NCI-H146 treated with DMSO at 0.1 percent for 48 hours (cell line): ENCODE data around the gene KRTAP1-5.
"Not testable (repeated sequence)": the region's sequence is repeated elsewhere in the genome, so short reads cannot be mapped to it uniquely, and the experiment has no call there.

Experiments
- DNase-seq: peaks from one replicate; lab custom pipeline; 2025; ENCODE audit not compliant: unreplicated experiment; lab: John Stamatoyannopoulos, UW

Gene KRTAP1-5

DNA sequence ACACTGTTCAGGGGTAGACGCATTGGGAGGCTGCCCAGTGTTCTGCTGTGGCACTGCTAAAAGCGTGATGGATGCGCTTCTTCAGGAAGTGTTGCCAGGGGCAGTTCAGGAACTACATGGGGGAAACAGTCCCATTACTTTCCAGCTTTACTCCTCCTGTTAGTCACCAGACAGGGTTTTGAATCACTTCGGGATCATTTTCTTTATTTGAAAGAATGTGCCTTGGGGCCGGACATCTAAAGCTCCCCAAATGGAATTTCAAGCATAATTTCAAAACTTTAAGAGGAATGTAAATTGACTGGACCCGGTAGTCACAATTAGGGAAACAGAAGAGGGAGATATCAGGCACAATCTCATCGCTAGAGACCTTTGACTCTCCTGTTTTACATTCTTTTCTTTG is 21.4 kb upstream of the KRTAP1-5 start:
- no peak for DNase-seq

DNA sequence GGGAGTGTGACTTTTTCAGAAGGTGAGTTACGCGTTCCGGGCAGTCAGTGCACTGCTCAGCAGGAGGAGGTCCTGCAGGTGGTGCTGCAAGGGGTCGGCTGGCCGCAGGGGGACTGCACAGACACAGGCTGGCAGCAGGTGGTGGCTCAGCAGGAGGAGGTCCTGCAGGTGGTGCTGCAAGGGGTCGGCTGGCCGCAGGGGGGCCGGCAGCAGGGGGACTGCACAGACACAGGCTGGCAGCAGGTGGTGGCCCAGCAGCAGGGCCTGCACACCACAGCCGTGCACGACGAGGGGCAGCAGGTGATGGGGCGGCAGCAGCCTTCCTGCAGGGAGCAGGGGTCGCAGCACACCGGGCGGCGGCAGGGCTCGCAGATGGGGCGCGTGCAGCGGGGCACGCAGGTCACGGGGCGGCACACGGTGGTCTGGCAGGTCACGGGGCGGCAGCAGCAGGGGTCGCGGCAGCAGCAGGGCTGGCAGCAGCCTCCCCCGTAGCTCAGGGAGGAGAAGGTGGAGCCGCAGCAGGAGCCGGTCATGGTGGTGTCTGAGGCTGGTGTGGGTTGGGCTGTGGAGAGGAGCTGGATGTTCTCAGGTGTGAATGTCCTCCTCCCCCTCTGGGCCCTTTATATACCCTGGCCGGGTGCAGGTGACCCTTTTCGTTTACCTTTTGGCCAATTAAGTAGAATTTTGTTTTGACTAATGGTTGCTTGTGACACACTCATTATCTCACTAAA is 19.9 kb upstream of the KRTAP1-5 start, which contains the start of gene KRTAP2-1:
Gene KRTAP2-1, minus strand, starts transcription at position 582 of the 731 bp plus-strand sequence. Its CDS starts 49 bp downstream, at position 533.
- not testable (repeated sequence) for DNase-seq

GRCh38 chr17:41042953-41043352 is 15.9 kb upstream of the KRTAP1-5 start:
- no peak for DNase-seq

DNA sequence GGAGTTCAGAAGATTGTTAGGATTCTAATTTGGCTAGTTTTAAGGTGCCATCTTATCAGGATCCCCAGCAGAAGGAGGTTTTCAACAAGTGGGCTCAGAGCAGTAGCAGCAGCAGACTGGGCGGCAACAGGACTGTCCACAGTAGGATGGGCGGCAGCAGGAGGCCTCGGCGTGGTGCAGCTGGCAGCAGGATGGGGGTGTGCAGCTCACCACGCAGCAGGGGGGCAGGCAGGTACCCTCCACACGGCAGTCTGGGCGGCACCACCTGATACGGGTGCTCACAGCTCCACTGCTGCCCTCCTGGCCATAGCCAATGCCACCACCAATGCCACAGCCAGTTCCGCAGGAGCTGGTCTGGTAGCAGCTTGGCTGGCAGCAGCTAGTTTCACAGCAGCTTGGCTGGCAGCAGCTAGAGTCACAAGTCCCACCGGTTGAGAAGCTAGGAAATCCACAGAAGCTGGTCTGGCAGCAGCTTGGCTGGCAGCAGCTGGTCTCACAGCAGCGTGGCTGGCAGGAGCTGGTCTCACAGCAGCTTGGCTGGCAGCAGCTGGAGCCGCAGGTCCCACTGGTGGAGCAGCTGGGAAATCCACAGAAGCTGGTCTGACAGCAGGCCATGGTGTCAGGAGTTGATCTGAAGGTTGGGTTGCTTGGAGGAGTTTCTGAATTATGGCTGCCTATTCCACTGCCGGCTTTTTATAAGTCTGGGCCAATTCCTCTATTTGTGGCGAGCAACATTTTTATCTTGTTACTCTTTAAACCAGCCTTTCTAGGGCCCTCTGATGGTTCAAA is 14.0 kb upstream of the KRTAP1-5 start, which contains the start of gene KRTAP1-1:
Gene KRTAP1-1, minus strand, starts transcription at position 668 of the 789 bp plus-strand sequence. Its CDS starts 53 bp downstream, at position 615.
- not testable (repeated sequence) for DNase-seq

DNA sequence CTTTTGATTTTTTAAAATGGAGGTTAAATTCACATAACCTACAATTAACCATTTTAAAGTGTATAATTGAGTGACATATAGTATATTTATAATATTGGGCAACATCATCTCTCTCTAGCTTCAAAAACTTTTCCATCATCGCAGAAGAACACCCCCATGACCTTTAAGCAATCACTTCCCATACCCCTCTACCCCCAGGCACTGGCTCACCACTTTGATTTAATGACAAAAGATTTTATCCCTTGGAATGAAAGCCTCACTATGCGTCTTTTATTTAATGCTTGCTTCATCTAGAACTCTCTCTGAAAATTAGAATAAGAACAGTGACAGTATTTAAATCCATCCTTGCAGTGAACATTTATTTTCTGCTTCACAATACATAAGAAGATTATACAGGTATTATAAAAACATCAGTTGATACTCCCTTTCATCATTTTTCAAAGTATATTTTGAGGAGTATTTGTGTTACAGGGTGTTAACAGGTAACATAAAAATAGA is 10.9 kb upstream of the KRTAP1-5 start:
- no peak for DNase-seq

DNA sequence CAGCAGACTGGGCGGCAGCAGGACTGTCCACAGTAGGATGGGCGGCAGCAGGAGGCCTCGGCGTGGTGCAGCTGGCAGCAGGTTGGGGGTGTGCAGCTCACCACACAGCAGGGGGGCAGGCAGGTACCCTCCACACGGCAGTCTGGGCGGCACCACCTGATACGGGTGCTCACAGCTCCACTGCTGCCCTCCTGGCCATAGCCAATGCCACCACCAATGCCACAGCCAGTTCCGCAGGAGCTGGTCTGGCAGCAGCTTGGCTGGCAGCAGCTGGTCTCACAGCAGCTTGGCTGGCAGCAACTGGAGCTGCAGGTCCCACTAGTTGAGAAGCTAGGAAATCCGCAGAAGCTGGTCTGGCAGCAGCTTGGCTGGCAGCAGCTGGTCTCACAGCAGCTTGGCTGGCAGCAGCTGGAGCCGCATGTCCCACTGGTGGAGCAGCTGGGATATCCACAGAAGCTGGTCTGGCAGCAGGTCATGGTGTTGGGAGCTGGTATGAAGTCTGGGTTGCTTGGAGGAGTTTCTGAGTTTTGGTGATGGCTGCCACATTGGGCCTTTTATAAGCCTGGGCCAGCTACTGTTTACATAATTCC is 7.4 kb upstream of the KRTAP1-5 start, which contains the start of gene KRTAP1-3:
Gene KRTAP1-3, minus strand, starts transcription at position 529 of the 590 bp plus-strand sequence. Its CDS starts 53 bp downstream, at position 476.
- peak; percentile 26 for DNase-seq

DNA sequence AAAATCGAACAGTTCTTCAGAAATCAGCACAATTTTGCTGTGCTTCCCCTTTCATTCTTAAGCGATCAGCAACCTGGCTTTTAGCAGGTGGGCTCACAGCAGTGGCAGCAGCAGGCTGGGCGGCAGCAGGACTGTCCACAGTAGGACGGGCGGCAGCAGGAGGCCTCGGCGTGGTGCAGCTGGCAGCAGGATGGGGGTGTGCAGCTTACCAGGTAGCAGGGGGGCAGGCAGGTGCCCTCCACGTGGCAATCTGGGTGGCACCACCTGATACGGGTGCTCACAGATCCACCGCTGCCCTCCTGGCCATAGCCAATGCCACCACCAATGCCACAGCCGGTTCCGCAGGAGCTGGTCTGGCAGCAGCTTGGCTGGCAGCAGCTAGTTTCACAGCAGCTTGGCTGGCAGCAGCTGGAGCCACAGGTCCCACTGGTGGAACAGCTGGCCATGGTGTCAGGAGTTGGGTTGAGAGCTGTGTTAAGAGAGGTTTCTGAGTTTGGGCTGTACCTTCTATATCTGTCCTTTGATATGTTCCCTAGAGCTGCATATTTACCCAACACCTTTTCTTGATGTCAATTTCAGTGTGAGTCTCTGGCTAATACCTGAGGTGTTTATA is 2.7 kb upstream of the KRTAP1-5 start, which contains the start of gene KRTAP1-4:
Gene KRTAP1-4, minus strand, starts transcription at position 563 of the 613 bp plus-strand sequence. Its CDS starts 117 bp downstream, at position 446.
- DNase-seq = peak; percentile 40

- no peak for DNase-seq
Measured at GRCh38 chr17:41024697-41025096, 2.3 kb downstream of the KRTAP1-5 start.

- DNase-seq = peak; percentile 85
Measured at GRCh38 chr17:41020336-41020735, 6.7 kb downstream of the KRTAP1-5 start.

DNA sequence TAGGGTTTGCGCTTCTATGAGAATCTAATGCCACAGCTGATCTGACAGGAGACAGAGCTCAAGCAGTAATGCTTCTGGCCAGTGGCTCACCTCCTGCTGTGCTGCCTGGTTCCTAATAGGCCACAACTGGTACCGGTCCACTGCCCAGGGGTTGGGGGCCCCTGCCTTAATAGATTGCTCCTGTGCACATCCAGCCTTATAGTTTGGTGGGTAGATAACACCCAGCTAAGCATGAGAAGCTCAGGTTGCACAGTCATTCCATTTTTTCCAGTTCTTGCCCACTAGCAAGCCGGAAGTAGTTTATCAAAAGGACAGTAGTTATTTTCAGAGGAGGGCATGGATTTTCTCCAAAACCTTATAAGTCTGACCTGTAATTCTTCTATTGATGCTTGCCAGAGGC is 7.6 kb downstream of the KRTAP1-5 start:
- DNase-seq = no peak

DNA sequence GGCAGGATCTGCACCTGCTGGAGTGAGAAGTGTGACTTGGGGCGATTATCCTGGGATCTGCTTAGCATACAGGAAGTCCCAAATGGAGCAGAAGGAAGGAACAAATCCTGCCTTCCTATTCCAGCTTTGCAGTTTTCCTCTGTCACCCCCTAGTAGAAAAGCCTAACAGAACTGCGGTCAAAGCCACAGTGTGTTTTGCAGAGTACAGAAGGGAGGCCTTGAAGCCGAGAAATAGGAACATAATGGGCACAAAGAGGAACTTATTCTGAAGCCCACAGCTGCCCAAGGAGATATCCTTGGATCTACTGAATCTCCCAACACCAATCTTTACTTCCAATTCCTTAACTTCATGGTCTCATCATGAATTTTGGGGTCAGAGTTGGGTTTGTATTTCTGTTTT is 8.5 kb downstream of the KRTAP1-5 start:
- DNase-seq = no peak

DNA sequence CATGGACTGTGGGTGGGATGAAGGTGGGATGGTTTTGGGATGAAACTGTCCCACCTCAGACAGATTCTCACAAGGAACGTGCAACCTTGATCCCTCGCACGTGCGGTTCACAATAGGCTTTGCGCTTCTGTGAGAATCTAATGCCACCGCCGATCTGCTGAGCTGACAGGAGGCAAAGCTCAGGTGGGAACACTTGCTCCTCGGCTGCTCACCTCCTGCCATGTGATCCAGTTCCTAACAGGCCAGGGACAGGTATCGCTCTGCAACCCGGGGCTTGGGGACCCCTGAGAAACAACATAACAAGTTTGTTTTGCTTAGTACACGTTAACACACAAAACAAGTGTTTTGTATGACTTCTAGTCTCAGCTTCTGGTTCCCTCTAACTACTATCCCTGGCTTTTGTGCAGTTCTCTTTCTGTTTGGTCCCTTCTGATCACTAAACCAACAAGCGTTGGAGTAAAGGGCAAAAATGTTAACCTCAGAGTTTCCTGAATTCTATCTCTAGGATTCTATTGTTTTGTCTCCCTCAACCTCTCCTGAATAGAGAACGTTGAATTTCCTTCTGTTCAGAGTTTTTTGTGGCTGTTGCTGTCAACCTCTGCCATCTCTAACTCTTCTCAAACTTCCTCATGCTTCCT is 10.3 kb downstream of the KRTAP1-5 start:
- DNase-seq = no peak

DNA sequence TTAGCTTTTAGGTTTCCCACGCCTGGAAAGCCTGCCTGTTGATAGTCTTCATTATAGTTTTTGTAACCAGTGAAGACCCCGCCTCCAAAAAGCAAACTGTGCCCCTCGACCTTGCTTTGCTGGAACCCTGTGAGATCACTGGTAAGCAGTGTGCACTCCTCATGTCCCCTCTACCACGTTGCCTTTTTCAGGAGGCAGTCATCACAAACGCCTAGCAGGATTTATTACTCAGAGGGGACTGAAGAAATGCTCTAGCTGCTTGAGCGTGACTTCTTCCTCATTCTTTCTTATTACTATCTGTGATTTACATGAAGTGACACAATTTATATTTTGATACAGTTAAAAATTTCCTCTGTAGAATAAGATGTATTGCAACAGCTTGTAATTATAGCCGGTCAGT is 11.6 kb downstream of the KRTAP1-5 start:
- DNase-seq = no peak

- no peak for DNase-seq
Measured at GRCh38 chr17:41013606-41014005, 13.4 kb downstream of the KRTAP1-5 start.

DNA sequence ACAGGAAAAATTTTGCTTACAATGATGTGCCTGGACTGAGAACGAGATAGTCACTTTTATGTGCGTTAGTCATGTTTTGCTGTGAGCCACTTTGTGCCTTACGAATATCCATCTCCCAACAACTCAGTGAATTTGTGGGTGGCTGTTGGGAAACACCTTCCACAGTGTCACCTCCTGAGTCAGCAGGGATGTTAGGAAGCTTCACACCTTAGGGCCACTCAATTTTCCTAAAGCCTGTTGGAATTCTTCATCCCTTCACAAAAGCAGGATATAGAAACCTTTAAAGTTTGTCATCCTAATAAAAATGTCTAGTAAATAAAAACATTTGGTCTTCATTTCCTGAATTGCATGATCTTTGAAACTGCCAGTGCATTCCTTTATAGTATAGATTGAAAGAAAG is 13.8 kb downstream of the KRTAP1-5 start:
- no peak for DNase-seq

DNA sequence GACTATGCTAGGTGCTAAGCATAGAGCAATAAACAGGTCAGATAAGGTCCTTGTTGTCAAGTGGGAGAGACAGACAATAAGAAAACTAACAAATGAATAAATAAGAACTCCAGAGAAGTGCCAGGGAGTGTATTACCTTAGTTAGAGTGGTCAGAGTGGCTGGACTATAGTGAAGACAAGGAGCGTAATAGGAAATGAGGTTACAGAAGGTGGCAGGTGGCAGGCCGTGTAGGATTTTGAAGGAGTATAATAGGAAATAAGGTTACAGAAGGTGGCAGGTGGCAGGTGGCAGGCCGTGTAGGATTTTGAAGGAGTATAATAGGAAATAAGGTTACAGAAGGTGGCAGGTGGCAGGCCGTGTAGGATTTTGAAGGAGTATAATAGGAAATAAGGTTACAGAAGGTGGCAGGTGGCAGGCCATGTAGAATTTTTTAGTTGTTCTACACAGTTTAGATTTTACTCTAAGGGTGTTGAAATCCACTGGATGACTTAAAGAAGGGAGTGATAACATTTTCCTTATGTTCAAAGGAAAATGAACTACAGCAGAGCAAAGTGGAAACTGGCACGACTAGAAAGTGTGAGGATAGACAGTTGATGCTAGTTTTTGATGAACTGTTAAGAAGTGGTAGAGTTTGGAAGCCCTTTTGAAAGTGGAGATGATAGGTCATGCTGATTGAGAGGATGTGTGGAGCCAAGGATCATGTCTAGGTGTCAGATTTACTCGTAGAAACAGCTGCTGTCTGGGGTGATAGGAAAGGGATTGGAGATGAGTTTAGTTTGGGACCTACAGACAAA is 14.5 kb downstream of the KRTAP1-5 start:
- no peak for DNase-seq

DNA sequence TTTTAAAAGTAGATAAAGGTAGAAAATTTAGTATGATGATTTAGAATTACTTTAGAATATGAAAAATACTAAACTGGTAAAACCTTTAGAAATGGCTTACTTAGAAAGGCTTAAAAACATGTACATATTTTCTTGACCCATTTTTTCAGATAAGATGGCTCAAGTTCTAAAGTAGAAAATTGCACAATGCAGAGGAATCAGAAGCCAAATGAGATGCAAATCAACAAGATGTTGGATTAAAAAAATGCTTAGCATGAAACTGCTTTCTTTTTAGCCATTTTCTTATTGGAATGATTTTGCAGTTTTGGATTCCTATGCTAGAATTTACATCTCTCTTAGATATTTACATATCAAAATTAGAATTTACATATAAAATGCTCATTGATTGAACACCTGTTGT is 16.6 kb downstream of the KRTAP1-5 start:
- no peak for DNase-seq

DNA sequence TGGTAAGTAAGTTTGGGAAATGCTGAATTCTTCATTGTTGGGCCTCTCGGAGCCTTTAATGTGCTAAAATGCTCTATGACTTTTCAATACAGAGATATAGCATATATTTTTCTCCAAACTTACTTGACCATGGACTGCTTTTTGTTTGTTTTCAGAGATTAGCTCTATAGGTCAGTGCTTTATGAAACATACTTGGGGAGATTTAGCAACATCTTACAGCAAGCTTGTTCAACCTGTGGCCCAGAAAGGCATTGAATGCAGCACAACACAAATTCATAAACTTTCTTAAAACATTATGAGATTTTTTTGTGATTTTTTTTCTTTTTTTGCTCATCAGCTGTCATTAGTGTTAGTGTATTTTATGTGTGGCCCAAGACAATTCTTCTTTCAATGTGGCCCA is 17.1 kb downstream of the KRTAP1-5 start:
- no peak for DNase-seq

- peak; percentile 21 for DNase-seq
Measured at GRCh38 chr17:41009301-41009760, 17.7 kb downstream of the KRTAP1-5 start.
